GM19438 (cell line): Measurements from ENCODE around the gene ATXN1.

Experiments used
- ATAC-seq: cut with Tn5 transposase; IDR thresholded peaks from one replicate; pipeline ENCODE4 v1.9.1; 2021; ENCODE audit warnings: low read depth; ENCODE audit not compliant: unreplicated experiment

Gene ATXN1

DNA sequence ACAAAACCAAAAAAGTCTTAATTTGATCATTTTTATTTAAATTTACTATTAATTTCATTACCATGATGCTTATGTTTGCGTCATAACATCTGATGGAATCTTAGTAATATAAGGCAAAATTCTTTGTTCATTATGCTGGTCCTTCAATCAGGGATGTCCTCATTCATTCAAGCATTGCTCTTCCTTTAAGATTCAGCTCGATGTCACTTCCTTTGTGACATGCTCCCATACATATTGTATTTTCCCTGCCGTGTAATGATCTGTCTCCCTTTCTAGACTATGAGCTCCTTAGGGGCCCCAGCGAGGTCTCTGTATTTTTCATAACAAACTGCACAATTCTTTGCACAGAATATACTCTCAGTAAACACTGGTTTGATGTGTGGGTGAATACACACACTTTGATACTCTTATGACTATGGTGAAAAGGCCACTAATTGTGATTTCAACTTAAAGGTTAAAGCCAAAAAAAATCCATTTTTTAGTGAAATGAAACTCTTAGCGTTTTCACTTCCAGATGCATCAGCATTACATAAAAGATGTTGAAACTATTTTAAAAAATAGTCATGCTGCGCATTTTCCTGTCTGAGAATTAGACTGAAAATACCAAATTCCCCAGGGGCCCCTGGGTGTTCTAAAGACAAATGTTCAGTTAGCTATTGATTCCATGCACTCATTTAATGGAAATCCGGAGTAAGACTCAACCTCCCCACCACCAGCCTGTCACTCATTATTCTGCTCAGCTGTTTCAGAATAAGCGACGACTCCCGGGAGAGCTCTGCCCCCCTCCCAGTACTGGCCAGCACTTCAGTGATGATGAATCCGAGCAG lies 169.7 kb downstream of the ATXN1 start:
- ATAC-seq, result peak; percentile 83

DNA sequence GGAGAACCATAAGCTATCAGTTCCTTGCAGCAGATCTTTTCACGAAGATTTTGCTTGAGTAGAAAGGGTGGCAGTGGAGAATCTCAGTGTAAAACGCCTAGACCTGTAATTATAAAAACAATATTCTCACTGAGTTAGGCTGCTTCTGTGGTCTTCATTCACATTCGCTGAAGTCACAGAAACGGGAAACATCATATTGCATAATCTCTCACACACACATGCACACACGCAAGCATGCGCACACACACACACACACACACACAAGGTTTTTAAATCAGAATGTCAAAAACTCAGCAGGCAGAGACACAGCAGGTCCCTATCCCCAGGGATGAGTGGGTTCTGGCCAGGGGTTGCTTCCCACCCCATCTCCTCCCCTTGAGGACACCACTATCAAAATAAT lies 175.5 kb downstream of the ATXN1 start:
- ATAC-seq, result no peak

DNA sequence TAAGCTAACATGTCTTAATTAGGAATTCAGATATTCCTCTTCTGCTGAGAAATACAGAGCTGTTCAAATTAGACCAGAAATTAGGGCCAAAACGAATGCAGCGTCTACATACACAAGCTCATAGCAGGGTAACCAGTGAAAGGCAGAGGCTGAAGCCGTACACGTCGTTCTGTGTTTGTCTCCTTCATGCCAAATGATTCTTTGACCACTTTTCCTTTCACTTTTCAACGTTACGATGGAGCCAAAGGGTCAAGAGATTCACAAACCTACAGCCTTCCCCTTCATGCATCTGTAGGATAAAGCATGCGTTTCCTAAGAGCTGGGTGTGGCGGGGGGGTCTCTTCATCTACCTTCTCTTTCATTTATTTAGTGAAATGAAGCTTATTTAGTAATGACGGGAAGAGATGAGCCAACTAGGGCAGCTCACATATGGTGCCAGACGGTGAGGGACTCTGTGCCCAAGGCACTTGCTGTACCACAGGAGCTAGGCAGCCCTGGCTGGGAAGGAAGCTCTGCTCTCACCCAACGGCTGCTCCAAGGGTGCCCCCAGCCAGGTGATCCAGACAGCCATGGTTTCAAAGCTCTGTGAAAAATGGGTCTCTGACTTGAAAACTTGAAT lies 178.0 kb downstream of the ATXN1 start:
- ATAC-seq, result no peak

GRCh38 chr6:16582446-16583143 lies 178.7 kb downstream of the ATXN1 start:
- ATAC-seq, result no peak

GRCh38 chr6:16578695-16579285 lies 182.5 kb downstream of the ATXN1 start:
- no peak for ATAC-seq

DNA sequence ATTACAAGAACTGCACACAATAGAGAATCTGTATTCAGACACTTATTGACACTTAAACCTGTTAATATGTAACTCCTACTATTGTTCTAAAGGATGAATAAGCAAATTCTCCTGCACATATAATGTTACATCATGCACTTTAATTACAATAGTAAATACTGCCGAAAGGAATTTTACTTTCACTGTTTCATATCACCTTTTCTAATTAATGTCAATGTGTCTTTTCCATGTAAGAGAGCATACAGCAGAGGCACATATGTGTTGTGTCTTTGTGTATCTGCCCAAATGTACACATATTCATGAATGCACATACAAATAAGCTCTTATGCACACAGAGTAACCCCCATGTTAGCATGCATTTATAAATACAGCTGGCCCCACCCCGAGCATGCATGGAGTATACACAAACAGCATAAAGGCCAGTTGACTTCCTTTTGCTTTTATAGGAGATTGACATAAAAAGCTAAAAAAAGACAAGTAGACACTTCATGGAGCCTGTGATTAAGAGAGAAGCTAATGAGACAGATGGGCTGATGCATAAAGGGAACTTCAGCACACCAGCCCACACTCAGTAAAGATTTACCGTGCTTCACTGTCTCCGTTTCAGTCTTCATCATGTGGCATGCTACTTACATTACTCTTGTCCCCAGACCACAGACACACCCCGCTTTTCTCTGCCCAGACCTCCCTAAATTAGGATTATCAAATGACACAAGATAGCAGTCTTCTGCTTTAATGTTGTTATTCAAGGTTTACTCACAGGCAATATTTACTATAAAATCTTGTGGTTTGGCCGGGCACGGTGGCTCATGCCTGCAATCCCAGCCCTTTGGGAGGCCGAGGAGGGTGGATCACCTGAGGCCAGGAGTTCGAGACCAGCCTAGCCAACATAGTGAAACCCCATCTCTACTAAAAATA lies 184.6 kb downstream of the ATXN1 start:
- ATAC-seq, result peak; percentile 92

DNA sequence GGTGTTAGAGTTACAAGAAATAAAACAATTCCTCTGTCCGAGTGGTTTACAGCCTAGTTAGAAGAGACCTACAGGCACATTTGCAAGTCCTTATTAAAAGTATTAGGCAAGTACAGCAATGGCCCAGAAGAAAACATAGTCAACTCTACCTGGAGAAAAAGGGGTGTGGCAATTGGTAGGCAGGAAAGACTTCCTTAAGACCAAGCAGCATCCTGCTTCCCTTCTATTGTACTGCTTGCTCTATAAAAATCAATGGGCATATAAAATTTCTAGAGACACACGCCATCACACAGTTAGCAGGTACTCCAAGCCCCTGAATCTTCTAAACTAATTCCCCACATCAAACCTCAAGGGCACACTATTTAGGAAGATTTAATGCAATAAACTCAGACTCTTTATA lies 185.6 kb downstream of the ATXN1 start:
- ATAC-seq, result no peak

DNA sequence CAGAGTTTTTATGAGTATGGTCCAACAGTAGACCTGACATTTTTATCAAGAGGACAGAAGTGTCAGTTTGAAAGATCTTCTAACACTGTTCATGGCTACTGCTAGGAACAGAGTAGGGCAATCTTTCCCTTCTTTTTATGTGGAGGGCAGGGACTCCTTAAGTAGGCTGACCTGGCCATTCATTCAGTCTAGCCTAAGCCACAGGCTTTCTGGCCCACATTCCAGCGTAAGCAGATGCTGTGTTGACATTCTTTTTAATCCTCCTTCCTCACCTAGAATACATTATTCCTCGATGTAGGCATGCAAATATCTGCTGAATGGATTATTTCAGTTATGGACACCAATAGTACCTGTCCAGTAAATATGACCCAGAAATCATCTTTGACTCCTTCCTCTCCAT lies 188.3 kb downstream of the ATXN1 start:
- no peak for ATAC-seq

DNA sequence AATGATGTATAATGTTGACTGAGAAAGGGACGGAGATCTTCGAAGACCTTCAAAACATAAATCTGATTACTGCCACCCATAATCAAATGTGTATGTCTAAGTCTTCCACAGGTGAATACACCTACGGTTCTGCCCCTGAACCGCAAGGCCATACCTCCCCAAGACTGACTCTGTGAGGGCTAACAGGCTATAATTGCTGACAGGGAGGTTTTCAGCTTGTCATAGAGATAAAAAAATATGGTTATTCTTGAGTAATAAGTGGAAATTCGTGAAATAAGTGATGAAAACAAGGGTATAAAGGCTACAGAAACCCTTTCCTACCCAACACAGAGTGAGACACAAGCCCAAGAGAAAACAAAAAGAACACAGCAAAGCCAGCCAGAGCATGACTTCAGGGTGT lies 188.9 kb downstream of the ATXN1 start:
- ATAC-seq, result no peak

DNA sequence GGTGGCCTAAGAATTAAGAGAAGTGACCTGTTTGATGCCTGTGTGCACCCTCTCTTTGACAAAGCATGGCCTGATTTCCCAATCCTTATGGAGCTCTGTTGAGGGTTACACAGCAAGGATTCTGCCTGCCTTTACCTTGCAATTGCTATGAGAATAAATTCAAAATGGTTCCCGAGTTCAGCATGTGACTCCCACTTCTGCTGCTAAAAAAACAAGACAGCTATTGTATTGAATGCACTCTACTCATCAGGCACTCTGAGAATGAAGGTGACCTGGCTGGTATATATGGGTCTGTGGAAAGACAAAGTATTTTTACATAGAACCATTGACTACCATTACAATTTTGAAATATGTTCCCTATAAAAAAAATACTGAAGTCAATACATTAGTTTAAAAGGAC lies 190.3 kb downstream of the ATXN1 start:
- no peak for ATAC-seq

GRCh38 chr6:16570221-16570553 lies 191.1 kb downstream of the ATXN1 start:
- ATAC-seq, result no peak

DNA sequence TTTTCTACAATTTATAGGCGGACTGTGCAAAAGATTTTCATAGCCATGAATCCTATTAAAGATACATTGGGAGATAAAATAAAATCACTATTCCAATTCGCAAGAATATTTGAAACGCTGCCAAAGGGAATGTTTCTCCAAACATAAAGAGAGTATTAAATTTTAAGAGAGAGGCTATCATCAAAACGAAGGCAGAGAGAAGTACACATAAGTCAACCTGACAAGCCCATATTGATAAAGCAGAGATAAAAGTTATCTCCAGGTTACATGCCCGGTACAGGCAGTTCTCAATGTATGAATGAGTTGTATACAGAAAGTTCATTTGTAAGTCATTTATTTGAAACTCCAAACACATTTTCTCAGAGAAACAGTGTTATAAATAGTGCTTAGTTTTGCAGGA lies 193.1 kb downstream of the ATXN1 start:
- ATAC-seq, result no peak

DNA sequence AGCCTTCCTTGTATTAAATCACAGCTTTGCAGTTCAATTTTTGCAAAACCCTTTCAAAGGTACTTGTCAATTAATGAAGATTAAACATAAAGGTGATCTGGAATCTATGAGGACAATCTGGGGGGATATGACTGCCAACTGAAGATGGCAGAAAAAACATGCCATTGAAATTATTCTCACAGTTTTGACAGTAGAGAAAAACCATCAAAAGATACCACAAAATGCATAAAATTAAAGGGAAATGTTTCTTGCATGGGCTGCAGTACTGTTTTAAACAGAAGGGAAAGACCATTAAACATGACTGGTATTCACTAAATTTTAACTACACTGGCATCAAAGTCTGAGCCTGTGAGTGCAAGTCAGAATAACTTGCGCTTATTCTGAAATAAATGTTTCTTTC lies 194.2 kb downstream of the ATXN1 start:
- no peak for ATAC-seq

DNA sequence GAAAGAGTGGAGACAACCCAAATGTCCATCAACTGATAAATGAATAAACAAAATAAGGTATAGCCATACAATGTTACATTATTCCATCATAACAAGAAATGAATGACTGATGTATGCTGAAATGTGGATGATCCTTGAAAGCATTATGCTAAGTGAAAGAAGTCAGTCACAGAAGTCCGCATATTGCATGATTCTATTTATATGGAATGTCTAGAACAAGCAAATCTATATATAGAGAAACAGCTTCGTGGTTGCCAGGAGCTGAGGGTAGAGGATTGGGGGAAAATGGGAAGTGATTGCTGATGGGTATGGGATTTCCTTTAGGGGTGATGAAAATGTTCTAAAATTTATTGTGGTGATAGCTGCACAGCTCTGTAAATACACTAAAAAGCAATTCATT lies 196.8 kb downstream of the ATXN1 start:
- ATAC-seq, result no peak

GRCh38 chr6:16563628-16564240 lies 197.5 kb downstream of the ATXN1 start:
- no peak for ATAC-seq

- ATAC-seq, result no peak
Measured at GRCh38 chr6:16562498-16562897, 198.8 kb downstream of the ATXN1 start.

- ATAC-seq, result no peak
Measured at GRCh38 chr6:16559071-16559470, 202.2 kb downstream of the ATXN1 start.

- no peak for ATAC-seq
Measured at GRCh38 chr6:16555550-16555949, 205.7 kb downstream of the ATXN1 start.

GRCh38 chr6:16553531-16553930 lies 207.7 kb downstream of the ATXN1 start:
- no peak for ATAC-seq

DNA sequence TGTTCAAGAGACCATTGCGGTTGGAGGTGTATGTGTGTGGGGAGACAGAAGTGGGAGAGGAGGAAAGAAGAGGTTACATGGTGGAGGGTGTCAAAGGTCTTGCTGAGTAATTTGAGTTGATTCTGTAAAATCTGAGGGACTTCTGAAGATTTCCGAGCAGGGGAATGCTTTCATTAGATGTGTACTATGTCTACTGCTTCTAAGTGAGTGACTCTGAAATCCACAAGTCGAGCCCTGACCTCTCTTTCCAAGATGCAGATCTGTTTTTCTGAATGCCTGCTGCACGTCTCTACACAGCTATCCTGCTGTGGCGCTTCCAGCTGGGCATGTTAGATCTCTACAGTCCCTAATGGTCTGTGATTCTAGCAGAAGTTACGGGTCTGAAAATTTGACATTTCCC lies 209.8 kb downstream of the ATXN1 start:
- ATAC-seq, result no peak
